HG03039 (cell line): Measurements from ENCODE around the gene U2AF2.

Source experiments
- ATAC-seq: cut with Tn5 transposase; IDR thresholded peaks from one replicate; pipeline ENCODE4 v1.9.1; 2021; ENCODE audit warnings: mild to moderate bottlenecking, moderate library complexity; ENCODE audit not compliant: unreplicated experiment

The U2AF2 gene

DNA sequence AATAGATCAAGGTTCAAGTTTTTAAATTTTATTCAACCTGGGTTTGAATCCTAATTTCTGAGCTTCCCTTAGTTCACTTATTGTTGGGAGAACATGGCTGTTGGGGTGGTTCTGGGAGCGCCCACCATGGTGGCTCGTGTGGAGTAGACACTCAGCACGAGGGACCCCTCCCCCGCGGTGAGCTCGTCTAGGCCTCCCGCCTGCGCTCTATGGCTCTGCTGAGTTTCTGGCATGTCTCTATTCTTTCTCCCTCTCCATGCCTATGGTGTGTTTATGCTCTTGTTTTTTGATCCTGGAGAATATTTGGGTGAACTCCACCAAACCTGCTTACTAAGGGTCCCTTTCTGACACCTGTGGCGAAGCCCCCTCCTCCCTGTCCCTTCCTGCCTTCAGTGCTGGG, 18.6 kb downstream of the U2AF2 start:
- ATAC-seq: no peak

GRCh38 chr19:55673889-55674288, 19.1 kb downstream of the U2AF2 start:
- no peak for ATAC-seq

- ATAC-seq: no peak
Measured at GRCh38 chr19:55674459-55674840, 19.6 kb downstream of the U2AF2 start.

GRCh38 chr19:55674841-55675660, 20.2 kb downstream of the U2AF2 start, which contains the start of gene EPN1:
Gene EPN1 (plus strand): TSS chr19:55675226. CDS start chr19:55678628, 3,402 bp downstream.
- peak; percentile 60 for ATAC-seq

DNA sequence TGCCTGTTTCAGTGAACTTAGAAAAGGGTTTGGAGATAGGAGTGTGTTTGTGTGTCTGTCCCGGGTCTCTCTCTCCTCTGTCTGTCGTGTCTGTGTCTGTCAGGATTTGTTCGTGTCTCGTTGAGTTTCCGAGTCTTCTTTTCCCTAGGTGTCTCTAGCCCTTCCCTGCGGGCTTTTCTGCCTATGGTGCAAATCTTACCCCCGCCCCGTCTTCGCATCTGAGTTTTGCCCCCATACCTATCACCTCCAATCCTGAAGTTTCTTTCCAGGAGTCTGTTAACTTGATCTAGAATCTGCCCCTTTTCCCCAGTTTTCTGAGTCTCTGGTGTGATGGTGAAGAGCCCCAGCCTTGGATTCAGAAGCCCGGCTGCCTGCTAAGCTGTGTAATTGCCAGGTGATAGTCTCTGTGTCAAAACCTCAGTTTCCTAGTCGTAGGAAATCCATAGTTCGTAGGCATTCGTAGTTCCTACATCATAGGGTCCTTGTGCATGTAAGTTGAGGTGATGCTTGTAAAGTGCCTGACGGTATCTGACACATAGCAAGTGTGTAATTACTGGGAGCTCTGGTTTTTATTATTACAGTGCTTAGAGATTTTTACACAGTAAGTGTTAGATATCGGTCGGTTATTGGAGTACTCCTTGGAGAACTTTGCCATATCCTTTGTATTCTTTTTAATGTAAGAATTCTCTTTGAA, 21.0 kb downstream of the U2AF2 start:
- no peak for ATAC-seq

DNA sequence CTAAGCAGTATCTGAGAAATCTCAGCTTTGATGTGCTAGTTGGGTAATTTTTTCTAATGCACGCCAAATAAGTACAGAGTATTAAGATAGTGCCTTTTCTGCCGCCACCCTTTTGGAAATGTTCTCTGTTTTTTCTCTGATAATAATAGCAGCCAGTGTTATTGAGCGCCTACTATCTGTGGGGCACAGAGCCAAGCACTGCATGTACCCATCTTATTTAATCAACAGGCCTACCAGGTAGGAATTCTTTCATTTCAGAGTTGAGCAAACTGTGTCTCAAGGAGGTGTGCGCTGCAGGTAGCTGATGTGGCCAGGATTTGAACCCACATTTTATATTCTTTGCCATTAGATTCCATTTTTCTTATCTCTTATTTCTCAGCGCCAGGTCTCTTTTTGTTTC, 21.5 kb downstream of the U2AF2 start:
- no peak for ATAC-seq

DNA sequence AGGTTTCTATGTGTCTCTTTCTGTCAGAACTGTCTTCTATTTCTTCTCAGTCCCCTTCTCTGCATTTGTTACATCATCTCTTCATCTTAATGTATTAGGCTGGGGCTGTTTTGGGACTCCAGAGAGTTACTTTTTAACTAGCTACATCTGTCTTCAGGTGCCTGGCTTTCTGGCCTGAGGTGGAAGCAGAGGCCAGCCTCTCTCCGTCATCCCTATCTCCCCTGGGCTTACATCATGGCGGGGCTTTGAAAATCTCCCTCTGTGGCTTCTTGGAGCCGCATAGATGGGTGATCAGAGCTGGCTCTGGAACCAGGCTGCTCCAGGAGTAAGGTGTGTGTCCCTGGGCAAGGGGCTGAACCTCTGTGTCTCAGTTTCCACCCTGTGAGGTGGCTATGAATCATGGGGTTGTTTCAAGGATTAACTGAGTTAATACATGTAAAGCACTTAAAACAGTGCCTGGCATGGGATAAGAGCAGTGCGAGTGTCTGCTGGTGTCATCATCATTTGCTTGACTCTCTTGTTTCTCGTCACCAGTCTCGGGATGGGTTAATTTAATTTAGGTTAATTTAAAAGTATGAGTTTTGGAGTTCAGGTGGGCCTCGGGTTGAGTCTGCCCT, 22.2 kb downstream of the U2AF2 start:
- ATAC-seq: no peak

DNA sequence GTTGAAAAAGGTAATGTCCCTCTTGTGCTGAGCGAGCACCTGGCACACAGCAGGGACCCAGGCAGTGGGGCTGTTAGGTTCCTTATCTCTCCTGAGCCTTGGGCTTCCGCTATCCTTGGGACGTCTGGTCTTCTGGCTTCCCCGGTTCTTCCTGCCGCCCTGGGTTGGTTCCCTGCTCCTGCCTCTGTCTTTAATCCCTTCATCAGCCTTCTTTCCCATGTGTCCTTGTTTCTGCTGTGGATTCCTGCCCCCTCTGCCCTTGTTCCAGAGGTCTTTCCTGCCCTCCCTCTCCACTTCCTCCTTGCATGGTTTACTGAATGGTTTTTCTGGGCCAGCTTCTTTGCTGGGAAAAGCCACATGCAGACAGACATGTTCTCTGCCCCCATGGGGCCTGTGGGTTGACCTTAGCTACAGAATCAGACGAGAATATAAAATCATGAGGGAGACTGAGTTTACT, 22.8 kb downstream of the U2AF2 start:
- no peak for ATAC-seq

- ATAC-seq: peak; percentile 47
Measured at GRCh38 chr19:55678121-55678671, 23.4 kb downstream of the U2AF2 start.

GRCh38 chr19:55679343-55680257, 24.8 kb downstream of the U2AF2 start:
- no peak for ATAC-seq

GRCh38 chr19:55680339-55681130, 25.7 kb downstream of the U2AF2 start:
- ATAC-seq: no peak

DNA sequence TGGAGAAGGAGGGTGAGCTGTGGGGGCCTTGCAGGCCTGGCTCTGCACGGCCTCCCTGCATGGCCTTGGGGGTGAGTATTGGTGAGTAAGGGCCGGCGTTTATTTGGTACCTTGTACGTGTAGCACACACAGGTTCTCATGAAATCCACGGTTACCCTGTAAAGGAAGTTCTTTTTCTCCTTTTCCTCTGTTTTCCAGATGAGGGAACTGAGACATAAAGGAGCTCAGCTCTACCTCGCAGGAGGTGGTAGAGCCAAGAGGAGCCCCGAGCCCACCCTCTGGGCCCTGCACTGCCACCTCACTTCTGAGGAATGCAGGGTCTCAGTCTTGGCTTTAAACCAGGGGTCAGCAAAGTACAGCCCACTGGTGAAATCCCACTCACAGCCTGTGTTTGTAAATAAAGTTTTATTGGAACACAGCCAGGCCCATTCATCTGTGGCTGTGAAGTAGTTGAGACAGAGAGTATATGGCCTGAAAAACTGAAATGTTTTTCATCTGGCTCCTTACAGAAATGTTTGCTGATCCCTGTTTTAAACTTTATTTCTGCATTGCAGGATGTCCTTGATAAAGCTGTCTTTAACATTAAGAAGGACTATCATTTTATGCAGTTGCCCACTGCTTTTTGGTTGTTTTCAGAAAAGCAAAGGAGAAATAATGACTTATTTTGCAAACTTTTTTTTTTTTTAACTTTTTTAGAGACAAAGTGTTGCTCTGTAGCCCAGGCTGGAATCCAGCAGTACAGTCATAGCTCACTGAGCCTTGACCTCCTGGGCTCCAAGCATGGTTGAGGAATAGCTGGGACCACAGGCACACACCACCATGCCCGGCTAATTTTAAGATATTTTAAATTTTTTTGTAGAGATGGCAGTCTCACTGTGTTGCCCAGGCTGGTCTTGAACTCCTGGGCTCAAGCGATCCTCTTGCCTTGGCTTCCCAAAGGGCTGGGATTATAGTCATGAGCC, 26.6 kb downstream of the U2AF2 start:
- ATAC-seq: no peak

GRCh38 chr19:55683449-55684261, 28.8 kb downstream of the U2AF2 start:
- no peak for ATAC-seq

DNA sequence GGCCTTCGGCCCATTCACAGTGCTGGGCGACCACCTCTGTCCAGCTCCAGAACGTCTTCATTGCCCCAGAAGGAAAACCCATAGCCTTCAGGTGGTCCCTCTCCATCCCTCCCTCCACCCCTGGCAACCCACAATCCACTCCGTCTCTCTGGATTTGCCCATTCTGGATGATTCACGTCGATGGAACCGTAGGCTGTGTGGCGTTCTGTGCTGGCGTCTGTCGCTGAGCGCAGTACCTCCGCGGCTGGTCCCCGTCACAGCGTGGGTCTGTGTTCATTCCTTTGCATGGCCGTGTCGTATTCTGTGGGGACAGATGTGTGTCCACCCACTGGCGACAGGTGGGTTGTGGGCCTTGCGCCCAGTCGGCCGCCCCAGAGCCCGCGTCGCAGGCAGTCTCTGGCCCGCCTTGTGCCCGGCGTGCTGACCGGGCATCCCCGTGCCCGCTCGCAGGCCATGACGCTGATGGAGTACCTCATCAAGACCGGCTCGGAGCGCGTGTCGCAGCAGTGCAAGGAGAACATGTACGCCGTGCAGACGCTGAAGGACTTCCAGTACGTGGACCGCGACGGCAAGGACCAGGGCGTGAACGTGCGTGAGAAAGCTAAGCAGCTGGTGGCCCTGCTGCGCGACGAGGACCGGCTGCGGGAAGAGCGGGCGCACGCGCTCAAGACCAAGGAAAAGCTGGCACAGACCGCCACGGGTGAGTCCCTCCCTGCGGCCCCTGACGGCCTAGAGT, 30.3 kb downstream of the U2AF2 start:
- ATAC-seq: no peak

DNA sequence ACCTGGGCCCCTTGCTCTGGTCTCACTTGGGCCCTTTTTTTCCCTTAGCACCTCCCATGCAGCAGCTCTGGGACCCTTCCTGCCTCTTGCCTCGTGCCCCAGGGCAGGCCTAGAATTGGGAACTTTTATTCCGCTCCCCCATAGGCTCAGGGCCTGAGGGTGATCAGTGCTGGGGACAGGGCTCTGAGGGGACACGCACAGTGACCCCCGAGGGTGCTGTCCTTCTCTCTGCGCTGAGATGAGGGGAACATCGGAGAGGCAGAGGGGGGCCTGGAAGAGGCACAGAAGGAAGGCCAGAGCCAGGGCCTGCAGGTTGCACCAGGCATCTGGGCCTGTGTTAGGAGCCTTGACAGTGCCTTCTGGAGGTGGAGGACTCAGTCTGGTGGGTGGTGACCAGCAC, 30.9 kb downstream of the U2AF2 start:
- no peak for ATAC-seq

DNA sequence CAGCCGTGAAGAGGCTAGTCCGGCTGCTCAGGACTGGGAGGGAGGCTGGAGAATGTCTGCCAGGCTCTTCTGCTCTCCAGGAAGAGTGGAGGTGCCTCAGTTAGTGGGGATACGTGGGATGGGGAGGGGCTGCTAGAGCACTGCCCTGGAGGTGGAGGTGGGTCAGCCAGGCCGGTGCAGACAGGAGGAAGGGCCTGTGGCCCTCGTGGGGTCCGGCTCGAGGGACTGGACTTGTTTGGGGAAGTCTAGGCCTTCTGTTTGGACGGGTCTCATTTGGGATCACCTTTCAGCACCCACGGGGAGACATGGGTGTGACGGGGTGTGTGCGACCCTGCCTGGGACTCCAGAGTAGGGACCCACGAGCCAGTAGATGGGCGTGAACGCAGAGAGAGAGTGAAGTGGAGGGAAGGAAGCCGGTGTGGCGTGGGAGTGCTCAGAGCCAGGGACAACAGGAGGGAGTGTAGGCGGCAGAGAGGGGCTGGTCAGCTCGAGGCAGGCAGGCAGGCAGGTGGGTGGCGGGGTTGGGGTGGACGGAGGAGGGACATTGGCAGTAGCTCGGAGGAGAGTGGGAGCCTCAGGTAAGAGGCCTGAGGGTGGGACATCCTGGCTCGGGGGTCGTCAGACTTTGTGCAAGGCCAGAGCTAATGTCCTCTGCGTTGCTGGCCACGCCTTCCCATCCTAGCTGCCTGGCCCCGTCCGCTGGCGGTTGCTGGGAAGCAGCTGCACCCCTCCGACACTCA, 31.6 kb downstream of the U2AF2 start:
- ATAC-seq: no peak
